ENCODE results near the gene PPIG.
"Not testable (repeated sequence)": the region's sequence is repeated elsewhere in the genome, so short reads cannot be mapped to it uniquely, and the experiment has no call there.

Gene PPIG

GRCh38 chr2:169596546-169596945 is 12.4 kb downstream of the PPIG start:
- not testable (repeated sequence) for DNase-seq (ENCODE audit: low spot score)

- DNase-seq (ENCODE audit: low spot score) = no peak
Observed at GRCh38 chr2:169598982-169599381, 14.8 kb downstream of the PPIG start.

GRCh38 chr2:169599568-169599967 is 15.4 kb downstream of the PPIG start:
- DNase-seq (ENCODE audit: low spot score) = no peak

GRCh38 chr2:169609264-169609663 is 25.1 kb downstream of the PPIG start:
- no peak for DNase-seq (ENCODE audit: low spot score)

- no peak for DNase-seq (ENCODE audit: low spot score)
Observed at GRCh38 chr2:169613876-169614275, 29.7 kb downstream of the PPIG start.

- not testable (repeated sequence) for DNase-seq (ENCODE audit: low spot score)
Observed at GRCh38 chr2:169615982-169616381, 31.8 kb downstream of the PPIG start.

- DNase-seq (ENCODE audit: low spot score) = no peak
Observed at GRCh38 chr2:169619946-169620345, 35.8 kb downstream of the PPIG start.

GRCh38 chr2:169620509-169620908 is 36.4 kb downstream of the PPIG start:
- DNase-seq (ENCODE audit: low spot score) = no peak

- no peak for DNase-seq (ENCODE audit: low spot score)
Observed at GRCh38 chr2:169623235-169623634, 39.1 kb downstream of the PPIG start.

GRCh38 chr2:169625781-169626180 is 41.6 kb downstream of the PPIG start:
- DNase-seq (ENCODE audit: low spot score) = no peak

GRCh38 chr2:169636440-169637097 is 52.4 kb downstream of the PPIG start:
- DNase-seq (ENCODE audit: low spot score) = no peak

- DNase-seq (ENCODE audit: low spot score) = no peak
Observed at GRCh38 chr2:169637620-169638019, 53.5 kb downstream of the PPIG start.

GRCh38 chr2:169640104-169640503 is 56.0 kb downstream of the PPIG start:
- DNase-seq (ENCODE audit: low spot score) = no peak

GRCh38 chr2:169641464-169641863 is 57.3 kb downstream of the PPIG start:
- DNase-seq (ENCODE audit: low spot score) = no peak

GRCh38 chr2:169644173-169644572 is 60.0 kb downstream of the PPIG start:
- DNase-seq (ENCODE audit: low spot score) = no peak

GRCh38 chr2:169647496-169647895 is 63.3 kb downstream of the PPIG start:
- DNase-seq (ENCODE audit: low spot score) = no peak

GRCh38 chr2:169649278-169649677 is 65.1 kb downstream of the PPIG start:
- DNase-seq (ENCODE audit: low spot score) = no peak

GRCh38 chr2:169653636-169654035 is 69.5 kb downstream of the PPIG start:
- no peak for DNase-seq (ENCODE audit: low spot score)

- DNase-seq (ENCODE audit: low spot score) = no peak
Observed at GRCh38 chr2:169656164-169656563, 72.0 kb downstream of the PPIG start.

GRCh38 chr2:169658877-169659276 is 74.7 kb downstream of the PPIG start:
- DNase-seq (ENCODE audit: low spot score) = no peak

- DNase-seq (ENCODE audit: low spot score) = no peak
Observed at GRCh38 chr2:169659320-169659719, 75.2 kb downstream of the PPIG start.

- no peak for DNase-seq (ENCODE audit: low spot score)
Observed at GRCh38 chr2:169661265-169661664, 77.1 kb downstream of the PPIG start.

GRCh38 chr2:169662744-169663143 is 78.6 kb downstream of the PPIG start:
- no peak for DNase-seq (ENCODE audit: low spot score)

GRCh38 chr2:169663247-169663646 is 79.1 kb downstream of the PPIG start:
- DNase-seq (ENCODE audit: low spot score) = no peak

GRCh38 chr2:169664600-169664977 is 80.4 kb downstream of the PPIG start:
- DNase-seq (ENCODE audit: low spot score) = no peak

Measured in putamen (tissue), 1 donor.